H9 (cell line): ENCODE measurements around the gene DGKD. TPM values are rescaled to one million over a fixed set of nuclear protein-coding genes. Genes with fewer than 3 reads are reported as not detected.

Experiments used
- DNase-seq: peaks from one replicate; pipeline ENCODE4 v3.0.0-alpha.2; 2017
- H2AFZ ChIP-seq: one replicate; pipeline ENCODE4 v1.6.1; 2013; ENCODE audit warnings: mild to moderate bottlenecking, low read length, control low read depth, moderate library complexity
- H2AK5ac ChIP-seq: 2 replicates; pipeline ENCODE4 v1.6.1; 2013; ENCODE audit warnings: low read length, control low read depth, mixed read lengths; ENCODE audit not compliant: insufficient read length
- H2BK120ac ChIP-seq: one replicate; pipeline ENCODE4 v1.6.1; 2013; ENCODE audit warnings: low read depth, mild to moderate bottlenecking, low read length, control low read depth, inconsistent platforms; ENCODE audit not compliant: poor library complexity, severe bottlenecking
- H2BK12ac ChIP-seq: 2 replicates; pipeline ENCODE4 v1.6.1; 2013; ENCODE audit warnings: low read length, control low read depth, mixed read lengths, low read depth; ENCODE audit not compliant: insufficient read length
- H2BK15ac ChIP-seq: 2 replicates; pipeline ENCODE4 v1.6.1; 2013; ENCODE audit warnings: low read depth, low read length, control low read depth
- H2BK20ac ChIP-seq: one replicate; pipeline ENCODE4 v1.6.1; 2013; ENCODE audit warnings: low read depth, mild to moderate bottlenecking, low read length, control low read depth, inconsistent platforms; ENCODE audit not compliant: poor library complexity, severe bottlenecking
- H2BK5ac ChIP-seq: 2 replicates; pipeline ENCODE4 v1.6.1; 2013; ENCODE audit warnings: low read length, control low read depth, mixed read lengths; ENCODE audit not compliant: insufficient read length
- H3K14ac ChIP-seq: 2 replicates; pipeline ENCODE4 v1.6.1; 2013; ENCODE audit warnings: low read length, control low read depth; ENCODE audit not compliant: insufficient read depth
- H3K18ac ChIP-seq: 2 replicates; pipeline ENCODE4 v1.6.1; 2013; ENCODE audit warnings: low read depth, mild to moderate bottlenecking, mixed read lengths, low read length, control low read depth; ENCODE audit not compliant: insufficient read length
- H3K23ac ChIP-seq: 2 replicates; pipeline ENCODE4 v1.6.1; 2013; ENCODE audit warnings: low read length, control low read depth, mixed read lengths, low read depth; ENCODE audit not compliant: insufficient read length
- H3K23me2 ChIP-seq: 2 replicates; pipeline ENCODE4 v1.6.1; 2013; ENCODE audit warnings: low read depth, mild to moderate bottlenecking, mixed read lengths, low read length, control low read depth; ENCODE audit not compliant: insufficient read length, poor library complexity, severe bottlenecking
- H3K27ac ChIP-seq: 2 replicates; pipeline ENCODE4 v1.5.1; 2013; ENCODE audit warnings: low read length, control low read depth, mixed read lengths, low read depth; ENCODE audit not compliant: insufficient read length
- H3K27me3 ChIP-seq: 2 replicates; pipeline ENCODE4 v1.6.1; 2013; ENCODE audit warnings: low read length, control low read depth, inconsistent platforms; ENCODE audit not compliant: insufficient read depth
- H3K4ac ChIP-seq: 2 replicates; pipeline ENCODE4 v1.6.1; 2013; ENCODE audit warnings: low read depth, mild to moderate bottlenecking, control low read depth, inconsistent platforms, low read length, moderate library complexity
- H3K4me1 ChIP-seq: 2 replicates; pipeline ENCODE4 v1.6.1; 2013; ENCODE audit warnings: low read length, control low read depth, inconsistent platforms; ENCODE audit not compliant: insufficient read depth
- H3K4me2 ChIP-seq: 2 replicates; pipeline ENCODE4 v1.6.1; 2013; ENCODE audit warnings: low read length, control low read depth, mixed read lengths; ENCODE audit not compliant: insufficient read length, insufficient read depth
- H3K56ac ChIP-seq: 2 replicates; pipeline ENCODE4 v1.6.1; 2013; ENCODE audit warnings: low read depth, mild to moderate bottlenecking, mixed read lengths, low read length, control low read depth; ENCODE audit not compliant: insufficient read length
- H3K79me1 ChIP-seq: 2 replicates; pipeline ENCODE4 v1.6.1; 2013; ENCODE audit warnings: low read depth, mild to moderate bottlenecking, moderate library complexity, low read length, control low read depth, inconsistent platforms; ENCODE audit not compliant: insufficient read depth, poor library complexity, severe bottlenecking
- H3K79me2 ChIP-seq: 2 replicates; pipeline ENCODE4 v1.6.1; 2013; ENCODE audit warnings: low read length, control low read depth, inconsistent platforms; ENCODE audit not compliant: insufficient read depth
- H3K9ac ChIP-seq: 2 replicates; pipeline ENCODE4 v1.6.1; 2013; ENCODE audit warnings: low read length, control low read depth, mixed read lengths; ENCODE audit not compliant: insufficient read length; ENCODE audit errors: extremely low read depth
- H3K9me3 ChIP-seq: one replicate; pipeline ENCODE4 v1.6.1; 2013; ENCODE audit warnings: low read depth, low read length, inconsistent platforms; ENCODE audit not compliant: control insufficient read depth
- H3T11ph ChIP-seq: one replicate; pipeline ENCODE4 v1.6.1; 2013; ENCODE audit warnings: mild to moderate bottlenecking, low read length, control low read depth, inconsistent platforms
- H4K20me1 ChIP-seq: one replicate; pipeline ENCODE4 v1.6.1; 2013; ENCODE audit not compliant: control insufficient read depth, insufficient read length, insufficient read depth
- H4K5ac ChIP-seq: 2 replicates; pipeline ENCODE4 v1.6.1; 2013; ENCODE audit warnings: low read depth, mild to moderate bottlenecking, mixed read lengths, low read length, control low read depth; ENCODE audit not compliant: insufficient read length
- H4K8ac ChIP-seq: replicated peaks from 2 replicates; pipeline ENCODE4 v1.6.1; 2013; ENCODE audit warnings: low read length, control low read depth, mixed read lengths, low read depth; ENCODE audit not compliant: insufficient read length
- H4K91ac ChIP-seq: 2 replicates; pipeline ENCODE4 v1.6.1; 2013; ENCODE audit warnings: low read depth, mild to moderate bottlenecking, moderate library complexity, mixed read lengths, low read length, control low read depth; ENCODE audit not compliant: insufficient read length
- H3K27ac Mint-ChIP-seq, 3 experiments: 2 replicates in 2 of 3; 3 replicates in 1 of 3; pipeline ENCODE4 v1.8.0; 2020 to 2021; ENCODE audit warnings: mixed read lengths in 3 of 3, mild to moderate bottlenecking in 1 of 3, moderate library complexity in 1 of 3
- H3K27me3 Mint-ChIP-seq: 2 replicates; pipeline ENCODE4 v1.8.0; 2021; ENCODE audit warnings: low read depth, mild to moderate bottlenecking, moderate library complexity, mixed read lengths
- H3K36me3 Mint-ChIP-seq, 3 experiments: 2 replicates in 2 of 3; 3 replicates in 1 of 3; pipeline ENCODE4 v1.8.0; 2020 to 2021; ENCODE audit warnings: low read depth in 3 of 3, mixed read lengths in 3 of 3; ENCODE audit not compliant: insufficient read depth in 1 of 3
- H3K4me1 Mint-ChIP-seq, 2 experiments: 2 replicates each; pipeline ENCODE4 v1.8.0; 2020; ENCODE audit warnings: mixed read lengths in 2 of 2
- H3K4me3 Mint-ChIP-seq, 2 experiments: 2 replicates in 1 of 2; 3 replicates in 1 of 2; pipeline ENCODE4 v1.8.0; 2020 to 2021; ENCODE audit warnings: mild to moderate bottlenecking in 2 of 2, mixed read lengths in 2 of 2, moderate library complexity in 1 of 2
- H3K9me3 Mint-ChIP-seq, 2 experiments: 2 replicates in 1 of 2; 3 replicates in 1 of 2; pipeline ENCODE4 v1.8.0; 2020; ENCODE audit warnings: mild to moderate bottlenecking in 2 of 2, mixed read lengths in 2 of 2, moderate library complexity in 1 of 2
- CTCF ChIP-seq: fragments of 200-600 bp; sonication (generic); conservative IDR thresholded peaks from 3 replicates; pipeline ENCODE4 v1.8.0; 2021; ENCODE audit warnings: antibody characterized with exemption, mild to moderate bottlenecking
- WGBS: extraction: QIAGEN DNeasy Blood & Tissue Kit; methylation state at CpG from one replicate; pipeline ENCODE4 v1.1.7; 2013; ENCODE audit warnings: missing lambda C conversion rate, low lambda C conversion rate, mixed read lengths; ENCODE audit not compliant: insufficient read length; ENCODE audit errors: extremely low coverage; 5-methylcytosine and 5-hydroxymethylcytosine counted together
- total RNA-seq: library from RNA; stranded (reverse); gene quantifications from 2 replicates; pipeline ENCODE4 v1.2.1, GENCODE V29; 2021

DGKD gene
- total RNA-seq, 1 experiment from 2014 or later: 20.7 TPM

- no peaks in the 10 kb centered on the region for H3K79me1 ChIP-seq
- DNase-seq: no peak
- no peaks in the 10 kb centered on the region for H3K79me2 ChIP-seq
- no peak overlapping the region for H2BK120ac ChIP-seq
- no peak overlapping the region for H3K14ac ChIP-seq
- Mint-ChIP-seq H3K4me3 (no peak overlapping the region), H3K9me3 (no peaks in the 10 kb centered on the region; a peak in 1 of 5 replicates), H3K4me1 (peaks cover 17 to 21% of the 10 kb centered on the region in 2 experiments), H3K27ac (peak overlapping the region in 1 of 3 experiments; percentile 76; a peak in 1 of 7 replicates), H3K27me3 (no peaks in the 10 kb centered on the region), H3K36me3 (peaks cover 0 to 10% (median 8%) of the 10 kb centered on the region in 3 experiments; a peak in 5 of 7 replicates)
- no peak overlapping the region for H2BK12ac ChIP-seq
- WGBS: no CpG with 5 or more reads among the region's 5 CpGs
- H3K27me3 ChIP-seq: no peaks in the 10 kb centered on the region
- no peak overlapping the region for H2BK5ac ChIP-seq
- no peak overlapping the region for H2AK5ac ChIP-seq
- H3K56ac ChIP-seq: no peak overlapping the region
- no peaks in the 10 kb centered on the region for H4K20me1 ChIP-seq
- no peak overlapping the region for H3T11ph ChIP-seq
- no peaks in the 10 kb centered on the region for H3K9me3 ChIP-seq
- no peak for TF ChIP-seq CTCF
- no peak overlapping the region for H3K4me2 ChIP-seq
- H3K4me1 ChIP-seq: no peaks in the 10 kb centered on the region; the same call in 1 of the 2 replicates
- no peak overlapping the region for H4K8ac ChIP-seq
- no peak overlapping the region for H2AFZ ChIP-seq
- no peak overlapping the region for H4K5ac ChIP-seq
- no peak overlapping the region for H3K9ac ChIP-seq
- H3K23ac ChIP-seq: no peak overlapping the region
- no peak overlapping the region for H2BK20ac ChIP-seq
- no peak overlapping the region for H3K18ac ChIP-seq
- no peak overlapping the region for H3K27ac ChIP-seq
- H3K4ac ChIP-seq: no peak overlapping the region
- H2BK15ac ChIP-seq: no peak overlapping the region
- no peak overlapping the region for H4K91ac ChIP-seq
- H3K23me2 ChIP-seq: no peaks in the 10 kb centered on the region
These were observed 48.1 kb downstream of the DGKD start for GRCh38 chr2:233402346-233402745.
